Vagina (tissue), 2 donors: ENCODE data around the gene NFAT5. TPM values are rescaled to one million over a fixed set of nuclear protein-coding genes. Genes with fewer than 3 reads are reported as not detected.

Experiments used
- DNase-seq, 2 donors: peaks; one replicate each; pipeline ENCODE4 v3.0.0-alpha.2; 2017; ENCODE audit errors: extremely low spot score in 2 of 2
- H3K27ac ChIP-seq: fragments of 200-600 bp; sonication (generic); one replicate; pipeline ENCODE4 v1.5.1; 2019
- H3K27me3 ChIP-seq: fragments of 200-600 bp; sonication (generic); one replicate; pipeline ENCODE4 v1.5.1; 2019
- H3K36me3 ChIP-seq, 2 donors: fragments of 200-600 bp; sonication (generic); one replicate each; pipeline ENCODE4 v1.5.1; 2017 to 2019
- H3K4me1 ChIP-seq: fragments of 200-600 bp; sonication (generic); one replicate; pipeline ENCODE4 v1.5.1; 2019
- H3K4me3 ChIP-seq, 2 donors: fragments of 200-600 bp; sonication (generic); 1 replicate in 1 of 2; 2 replicates in 1 of 2; pipeline ENCODE4 v1.5.1; 2016 to 2019
- H3K9me3 ChIP-seq: fragments of 200-600 bp; sonication (generic); one replicate; pipeline ENCODE4 v1.5.1; 2019
- POLR2A ChIP-seq, 2 donors: fragments of 450-650 bp; IDR thresholded peaks; one replicate each; pipeline ENCODE4 v1.6.1; 2017; ENCODE audit warnings: antibody characterized with exemption in 2 of 2, mild to moderate bottlenecking in 2 of 2, moderate library complexity in 2 of 2
- POLR2AphosphoS5 ChIP-seq, 2 donors: sonication (generic); formaldehyde crosslinking; IDR thresholded peaks; one replicate each; pipeline ENCODE4 v1.9.0; 2017; ENCODE audit warnings: antibody characterized with exemption in 2 of 2, mild to moderate bottlenecking in 2 of 2, low read depth in 1 of 2; ENCODE audit not compliant: insufficient read depth in 1 of 2
- intact Hi-C: fragments of 100-400 bp; cut with DNase I; formaldehyde crosslinking; loops from one replicate; pipeline ENCODE4 v1.15.1; 2023
- total RNA-seq: library from RNA; depleted of rRNA; stranded (reverse); fragments of >200 nt; gene quantifications from one replicate; pipeline ENCODE4 v1.2.3, GENCODE V29; 2016
- TF ChIP-seq, protein P1 (sequence below), 3 experiments: fragments of 450-650 bp in 2 of 3; fragments of 200-600 bp in 1 of 3; sonication (generic) in 1 of 3; IDR thresholded peaks; one replicate each; pipeline ENCODE4 v1.5.1; 2017 to 2019; ENCODE audit warnings: antibody characterized with exemption in 3 of 3, mild to moderate bottlenecking in 2 of 3, moderate library complexity in 2 of 3

The NFAT5 gene
- total RNA-seq, 1 donor from 2014 or later: 63.8 TPM

GRCh38 chr16:69721441-69721957 lies 155.7 kb downstream of the NFAT5 start:
- Histone ChIP-seq H3K9me3 (no peaks in the 10 kb centered on the region), H3K27me3 (no peaks in the 10 kb centered on the region), H3K36me3 (peaks cover 0 to 19% of the 10 kb centered on the region in 2 donors), H3K4me1 (peaks cover 14% of the 10 kb centered on the region), H3K4me3 (no peak overlapping the region), H3K27ac (no peak overlapping the region)
- intact Hi-C loops: no loop called here
- TF ChIP-seq, protein P1, sequence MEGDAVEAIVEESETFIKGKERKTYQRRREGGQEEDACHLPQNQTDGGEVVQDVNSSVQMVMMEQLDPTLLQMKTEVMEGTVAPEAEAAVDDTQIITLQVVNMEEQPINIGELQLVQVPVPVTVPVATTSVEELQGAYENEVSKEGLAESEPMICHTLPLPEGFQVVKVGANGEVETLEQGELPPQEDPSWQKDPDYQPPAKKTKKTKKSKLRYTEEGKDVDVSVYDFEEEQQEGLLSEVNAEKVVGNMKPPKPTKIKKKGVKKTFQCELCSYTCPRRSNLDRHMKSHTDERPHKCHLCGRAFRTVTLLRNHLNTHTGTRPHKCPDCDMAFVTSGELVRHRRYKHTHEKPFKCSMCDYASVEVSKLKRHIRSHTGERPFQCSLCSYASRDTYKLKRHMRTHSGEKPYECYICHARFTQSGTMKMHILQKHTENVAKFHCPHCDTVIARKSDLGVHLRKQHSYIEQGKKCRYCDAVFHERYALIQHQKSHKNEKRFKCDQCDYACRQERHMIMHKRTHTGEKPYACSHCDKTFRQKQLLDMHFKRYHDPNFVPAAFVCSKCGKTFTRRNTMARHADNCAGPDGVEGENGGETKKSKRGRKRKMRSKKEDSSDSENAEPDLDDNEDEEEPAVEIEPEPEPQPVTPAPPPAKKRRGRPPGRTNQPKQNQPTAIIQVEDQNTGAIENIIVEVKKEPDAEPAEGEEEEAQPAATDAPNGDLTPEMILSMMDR (IDR thresholded peaks at IDR 0.05): no peak
- no peak for TF ChIP-seq POLR2AphosphoS5 (IDR thresholded peaks at IDR 0.05; ENCODE audit: insufficient read depth in 1 of 2, low read depth in 1 of 2)
- TF ChIP-seq POLR2A (IDR thresholded peaks at IDR 0.05): no peak
- no peak for DNase-seq

- Histone ChIP-seq H3K36me3 (no peaks in the 10 kb centered on the region), H3K4me3 (no peak overlapping the region), H3K27ac (no peak overlapping the region), H3K4me1 (peaks cover 30% of the 10 kb centered on the region), H3K27me3 (no peaks in the 10 kb centered on the region), H3K9me3 (no peaks in the 10 kb centered on the region)
- TF ChIP-seq POLR2A (IDR thresholded peaks at IDR 0.05) (no peak), POLR2AphosphoS5 (IDR thresholded peaks at IDR 0.05; ENCODE audit: insufficient read depth in 1 of 2, low read depth in 1 of 2) (no peak)
- TF ChIP-seq, protein P1 (IDR thresholded peaks at IDR 0.05): no peak
- intact Hi-C loops: no loop called here
- DNase-seq: no peak
These were observed 158.7 kb downstream of the NFAT5 start for GRCh38 chr16:69724414-69724873.

- Histone ChIP-seq H3K9me3 (no peaks in the 10 kb centered on the region), H3K4me3 (peak overlapping the region in 1 of 2 donors; percentile 54), H3K27me3 (no peaks in the 10 kb centered on the region), H3K4me1 (peaks cover 30% of the 10 kb centered on the region), H3K36me3 (no peaks in the 10 kb centered on the region), H3K27ac (peak overlapping the region; percentile 36)
- no peak for DNase-seq
- intact Hi-C loops: no loop called here
- TF ChIP-seq POLR2AphosphoS5 (IDR thresholded peaks at IDR 0.05; ENCODE audit: insufficient read depth in 1 of 2, low read depth in 1 of 2): no peak
- TF ChIP-seq POLR2A (IDR thresholded peaks at IDR 0.05): no peak
- TF ChIP-seq, protein P1 (IDR thresholded peaks at IDR 0.05): no peak
These were observed 159.3 kb downstream of the NFAT5 start for GRCh38 chr16:69724981-69725479.

DNA sequence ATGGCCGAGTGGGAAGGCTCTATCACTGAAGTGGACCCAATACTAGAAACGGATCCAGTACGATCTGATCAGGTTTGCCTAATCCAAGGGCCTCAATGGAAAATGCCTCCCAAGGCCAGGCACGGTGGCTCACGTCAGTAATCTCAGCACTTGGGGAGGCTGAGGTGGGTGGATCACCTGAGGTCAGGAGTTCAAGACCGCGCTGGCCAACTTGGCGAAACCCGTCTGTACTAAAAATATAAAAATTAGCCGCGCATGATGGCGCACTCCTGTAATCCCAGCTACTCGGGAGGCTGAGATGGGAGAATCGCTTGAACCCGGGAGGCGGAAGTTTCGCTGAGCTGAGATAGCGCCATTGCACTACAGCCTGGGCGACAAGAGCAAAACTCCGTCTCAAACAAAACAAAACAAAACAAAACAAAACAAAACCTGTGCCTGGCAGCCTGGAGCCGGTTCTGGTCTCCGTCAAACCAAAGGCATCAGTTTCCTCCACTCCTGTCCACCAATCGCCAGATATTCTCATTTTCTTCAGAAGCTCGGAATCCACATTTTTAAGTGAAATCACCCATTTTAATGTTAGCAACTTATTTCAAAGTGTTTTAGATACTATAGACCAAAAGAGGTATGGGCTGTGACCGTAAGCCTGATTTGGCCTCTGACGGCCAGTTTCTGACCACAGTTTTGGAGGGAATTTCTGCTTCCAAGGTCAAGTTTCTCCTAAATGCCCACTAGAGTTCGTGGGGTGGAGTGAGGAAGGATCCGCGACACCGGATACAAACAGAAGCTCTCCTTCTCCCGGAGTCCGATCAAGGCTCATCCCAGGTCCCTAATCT lies 159.9 kb downstream of the NFAT5 start:
- intact Hi-C loops: no loop called here
- peak overlapping the region; percentile 53 to 54 for H3K4me3 ChIP-seq
- H3K27ac ChIP-seq: peak overlapping the region; percentile 72
- H3K27me3 ChIP-seq: no peaks in the 10 kb centered on the region
- no peak for DNase-seq
- TF ChIP-seq POLR2AphosphoS5 (IDR thresholded peaks at IDR 0.05; ENCODE audit: insufficient read depth in 1 of 2, low read depth in 1 of 2) (no peak), POLR2A (IDR thresholded peaks at IDR 0.05) (no peak)
- TF ChIP-seq, protein P1 (IDR thresholded peaks at IDR 0.05): no peak
- H3K4me1 ChIP-seq: peaks cover 30% of the 10 kb centered on the region
- H3K9me3 ChIP-seq: no peaks in the 10 kb centered on the region
- H3K36me3 ChIP-seq: no peaks in the 10 kb centered on the region
